GM21390 (cell line): ENCODE data around the gene USP6NL.
"Not testable (repeated sequence)": the region's sequence is repeated elsewhere in the genome, so short reads cannot be mapped to it uniquely, and the experiment has no call there.

ENCODE experiments used
- ATAC-seq: cut with Tn5 transposase; IDR thresholded peaks from one replicate; pipeline ENCODE4 v1.9.1; 2021; ENCODE audit not compliant: unreplicated experiment

The USP6NL gene

GRCh38 chr10:11448545-11449244, 162.8 kb downstream of the USP6NL start:
- peak; percentile 89 for ATAC-seq

GRCh38 chr10:11448190-11448544, 163.3 kb downstream of the USP6NL start:
- ATAC-seq: peak; percentile 57

GRCh38 chr10:11447586-11447985, 163.9 kb downstream of the USP6NL start:
- ATAC-seq: no peak

GRCh38 chr10:11446864-11447263, 164.6 kb downstream of the USP6NL start:
- no peak for ATAC-seq

GRCh38 chr10:11446133-11446532, 165.3 kb downstream of the USP6NL start:
- ATAC-seq: no peak

GRCh38 chr10:11444531-11445228, 166.8 kb downstream of the USP6NL start:
- ATAC-seq: no peak

- ATAC-seq: no peak
Observed at GRCh38 chr10:11444155-11444530, 167.3 kb downstream of the USP6NL start.

GRCh38 chr10:11443468-11444154, 167.8 kb downstream of the USP6NL start:
- no peak for ATAC-seq

- no peak for ATAC-seq
Observed at GRCh38 chr10:11442001-11442773, 169.3 kb downstream of the USP6NL start.

GRCh38 chr10:11441151-11441535, 170.3 kb downstream of the USP6NL start:
- ATAC-seq: no peak

- no peak for ATAC-seq
Observed at GRCh38 chr10:11440250-11441150, 170.9 kb downstream of the USP6NL start.

GRCh38 chr10:11439523-11440053, 171.9 kb downstream of the USP6NL start:
- no peak for ATAC-seq

- ATAC-seq: no peak
Observed at GRCh38 chr10:11437391-11438142, 173.9 kb downstream of the USP6NL start.

GRCh38 chr10:11436445-11436844, 175.0 kb downstream of the USP6NL start:
- ATAC-seq: not testable (repeated sequence)

- no peak for ATAC-seq
Observed at GRCh38 chr10:11435581-11435981, 175.9 kb downstream of the USP6NL start.

GRCh38 chr10:11434324-11434723, 177.1 kb downstream of the USP6NL start:
- peak; percentile 51 for ATAC-seq

- no peak for ATAC-seq
Observed at GRCh38 chr10:11433657-11434056, 177.8 kb downstream of the USP6NL start.

GRCh38 chr10:11431216-11431555, 180.3 kb downstream of the USP6NL start:
- ATAC-seq: no peak

GRCh38 chr10:11430421-11431215, 180.8 kb downstream of the USP6NL start:
- ATAC-seq: no peak
